Upper lobe of left lung (tissue), 4 donors: ENCODE measurements around the gene THAP8.

ENCODE experiments used
- CTCF ChIP-seq, 6 experiments: fragments of 450-650 bp in 4 of 6; fragments of 200-600 bp in 2 of 6; sonication (generic) in 2 of 6; IDR thresholded peaks; one replicate each; pipeline ENCODE4 v1.5.1; 2016 to 2019; ENCODE audit warnings: antibody characterized with exemption in 6 of 6
- EP300 ChIP-seq, 4 donors: sonication (generic); formaldehyde crosslinking; IDR thresholded peaks; one replicate each; pipeline ENCODE4 v1.5.1; 2017; ENCODE audit warnings: antibody characterized with exemption in 4 of 4, control low read depth in 2 of 4
- POLR2A ChIP-seq, 4 donors: fragments of 450-650 bp; IDR thresholded peaks; one replicate each; pipeline ENCODE4 v1.5.1; 2016 to 2017; ENCODE audit warnings: antibody characterized with exemption in 4 of 4, mild to moderate bottlenecking in 2 of 4

- TF ChIP-seq CTCF (IDR thresholded peaks at IDR 0.05): peak in 4 of 6 experiments; percentile 41 to 75 (median 70)
- TF ChIP-seq EP300 (IDR thresholded peaks at IDR 0.05): peak in 1 of 4 donors; percentile 92
- TF ChIP-seq POLR2A (IDR thresholded peaks at IDR 0.05): peak in 2 of 4 donors; percentile 71 to 86
Measured at GRCh38 chr19:36054119-36054732, at the start of gene THAP8.
